Endodermal cell (in vitro differentiated cells): ENCODE measurements around the gene CCDC86. TPM values are rescaled to one million over a fixed set of nuclear protein-coding genes. Genes with fewer than 3 reads are reported as not detected.

Experiments
- DNase-seq: peaks from one replicate; pipeline ENCODE4 v3.0.0-alpha.2; 2017
- H3K27ac ChIP-seq: 2 replicates; pipeline ENCODE4 v1.5.1; 2013; ENCODE audit warnings: mild to moderate bottlenecking, low read depth, low read length, moderate library complexity
- H3K27me3 ChIP-seq: 2 replicates; pipeline ENCODE4 v1.6.1; 2013; ENCODE audit warnings: mild to moderate bottlenecking, low read length, moderate library complexity; ENCODE audit not compliant: insufficient read depth, control insufficient read depth, poor library complexity, severe bottlenecking
- H3K36me3 ChIP-seq: 2 replicates; pipeline ENCODE4 v1.7.0; 2013; ENCODE audit warnings: mild to moderate bottlenecking, low read length, moderate library complexity; ENCODE audit not compliant: control insufficient read depth, insufficient read depth
- H3K4me1 ChIP-seq: one replicate; pipeline ENCODE4 v1.7.0; 2013; ENCODE audit warnings: low read length; ENCODE audit not compliant: control insufficient read depth, insufficient read depth
- H3K4me3 ChIP-seq: 2 replicates; pipeline ENCODE4 v1.5.1; 2013; ENCODE audit warnings: mild to moderate bottlenecking, low read length, moderate library complexity
- H3K9ac ChIP-seq: 2 replicates; pipeline ENCODE4 v1.6.1; 2013; ENCODE audit warnings: mild to moderate bottlenecking, low read length, moderate library complexity; ENCODE audit not compliant: poor library complexity, severe bottlenecking; ENCODE audit errors: extremely low read depth
- H3K9me3 ChIP-seq: 2 replicates; pipeline ENCODE4 v1.6.1; 2013; ENCODE audit warnings: mild to moderate bottlenecking, low read length, moderate library complexity; ENCODE audit not compliant: control insufficient read depth
- H3K27ac Mint-ChIP-seq: 2 replicates; pipeline ENCODE4 v1.8.0; 2020; ENCODE audit warnings: mixed read lengths
- H3K27me3 Mint-ChIP-seq: 2 replicates; pipeline ENCODE4 v1.8.0; 2021; ENCODE audit warnings: mild to moderate bottlenecking, mixed read lengths; ENCODE audit not compliant: insufficient read depth
- H3K36me3 Mint-ChIP-seq: 2 replicates; pipeline ENCODE4 v1.8.0; 2020; ENCODE audit warnings: low read depth, mixed read lengths
- H3K4me1 Mint-ChIP-seq: 2 replicates; pipeline ENCODE4 v1.8.0; 2020; ENCODE audit warnings: mixed read lengths
- H3K4me3 Mint-ChIP-seq: 2 replicates; pipeline ENCODE4 v1.8.0; 2020; ENCODE audit warnings: mild to moderate bottlenecking, moderate library complexity, mixed read lengths
- H3K9me3 Mint-ChIP-seq: 2 replicates; pipeline ENCODE4 v1.8.0; 2020; ENCODE audit warnings: mild to moderate bottlenecking, mixed read lengths
- WGBS, 2 experiments: methylation state at CpG; one replicate each; pipeline versions ENCODE4 v1.1.5 to v1.1.7; 2013; ENCODE audit warnings: missing lambda C conversion rate in 2 of 2, mixed read lengths in 1 of 2; ENCODE audit not compliant: insufficient coverage in 1 of 2, insufficient read length in 1 of 2; 5-methylcytosine and 5-hydroxymethylcytosine counted together
- total RNA-seq, 2 donors: library from RNA; stranded (reverse); fragmentation: NEBNext Ultra II Directional in 1 of 2; extraction: Animal tissue kit (Norgen Biotek cat#: 25700) in 1 of 2; gene quantifications; 2 replicates in 1 of 2; 3 replicates in 1 of 2; pipeline ENCODE4 v1.2.1, GENCODE V29; 2021
- TF ChIP-seq, protein P1 (sequence below): fragments of 200-600 bp; sonication (generic); conservative IDR thresholded peaks from 2 replicates; pipeline ENCODE4 v1.5.0; 2021; ENCODE audit warnings: antibody characterized with exemption, mild to moderate bottlenecking

CCDC86 gene
- total RNA-seq, 2 donors from 2014 or later: 22.4 to 27.9 TPM

DNA sequence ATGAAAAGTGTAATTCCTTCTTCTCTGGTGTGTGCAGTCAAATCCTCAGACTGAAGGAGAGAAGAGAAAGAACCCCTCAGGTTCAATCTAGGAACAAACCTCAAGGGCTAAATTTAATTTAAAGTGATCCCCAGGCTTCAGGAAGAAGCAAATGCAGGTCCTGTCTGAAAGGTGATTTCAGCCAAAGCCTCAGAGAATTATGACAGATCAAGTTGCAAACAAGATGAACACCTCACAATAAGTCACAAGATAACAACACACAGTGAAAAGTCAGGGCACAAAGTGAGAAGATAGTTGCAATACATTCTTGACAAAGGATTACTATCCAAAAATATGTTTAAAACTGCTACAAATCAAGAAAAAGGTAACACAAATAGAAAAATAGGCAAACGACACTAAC is 37.2 kb downstream of the CCDC86 start:
- no peaks in the 10 kb centered on the region for H3K27me3 Mint-ChIP-seq
- 100% methylated on average over 1 of the region's 1 CpG; no CpG with 5 or more reads in 1 of the 2 experiments for WGBS, 2 experiments
- H3K27ac ChIP-seq: no peak overlapping the region

DNA sequence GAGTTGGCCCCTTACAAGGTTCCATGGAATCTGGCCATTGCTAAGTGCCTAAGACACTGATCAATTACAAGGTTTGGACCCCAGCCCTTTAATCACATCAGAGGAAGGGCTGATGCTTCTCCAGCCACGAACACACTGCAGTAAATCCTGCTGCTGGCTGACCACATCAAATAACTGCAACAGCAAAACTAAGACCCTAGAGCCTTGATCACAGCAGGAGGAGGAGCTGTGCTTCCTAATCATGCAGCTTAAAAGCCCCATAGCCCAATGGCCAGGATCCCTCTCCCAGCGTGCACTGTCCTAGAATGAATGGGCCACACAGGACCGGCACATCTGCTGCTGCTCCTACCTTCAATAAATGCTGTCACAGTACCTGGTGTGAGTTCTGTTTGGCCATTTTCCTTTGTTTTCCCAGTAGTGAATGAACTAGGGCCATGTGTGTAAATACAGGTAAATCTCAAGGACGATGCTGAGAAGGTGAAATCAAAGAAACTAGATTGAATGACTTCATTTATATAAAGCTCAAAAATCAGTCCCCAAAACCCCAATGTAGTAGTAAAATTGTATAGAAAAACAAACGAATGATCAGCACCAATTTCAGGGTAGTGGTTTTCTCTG is 38.2 kb downstream of the CCDC86 start:
- Histone ChIP-seq H3K27ac (no peak overlapping the region), H3K27me3 (no peaks in the 10 kb centered on the region), H3K9ac (no peak overlapping the region), H3K36me3 (peaks cover 18% of the 10 kb centered on the region), H3K9me3 (no peaks in the 10 kb centered on the region), H3K4me3 (no peak overlapping the region), H3K4me1 (no peaks in the 10 kb centered on the region)
- H3K9me3 Mint-ChIP-seq: no peaks in the 10 kb centered on the region
- no peak overlapping the region for H3K4me3 Mint-ChIP-seq
- no peak overlapping the region for H3K27ac Mint-ChIP-seq
- TF ChIP-seq, protein P1, sequence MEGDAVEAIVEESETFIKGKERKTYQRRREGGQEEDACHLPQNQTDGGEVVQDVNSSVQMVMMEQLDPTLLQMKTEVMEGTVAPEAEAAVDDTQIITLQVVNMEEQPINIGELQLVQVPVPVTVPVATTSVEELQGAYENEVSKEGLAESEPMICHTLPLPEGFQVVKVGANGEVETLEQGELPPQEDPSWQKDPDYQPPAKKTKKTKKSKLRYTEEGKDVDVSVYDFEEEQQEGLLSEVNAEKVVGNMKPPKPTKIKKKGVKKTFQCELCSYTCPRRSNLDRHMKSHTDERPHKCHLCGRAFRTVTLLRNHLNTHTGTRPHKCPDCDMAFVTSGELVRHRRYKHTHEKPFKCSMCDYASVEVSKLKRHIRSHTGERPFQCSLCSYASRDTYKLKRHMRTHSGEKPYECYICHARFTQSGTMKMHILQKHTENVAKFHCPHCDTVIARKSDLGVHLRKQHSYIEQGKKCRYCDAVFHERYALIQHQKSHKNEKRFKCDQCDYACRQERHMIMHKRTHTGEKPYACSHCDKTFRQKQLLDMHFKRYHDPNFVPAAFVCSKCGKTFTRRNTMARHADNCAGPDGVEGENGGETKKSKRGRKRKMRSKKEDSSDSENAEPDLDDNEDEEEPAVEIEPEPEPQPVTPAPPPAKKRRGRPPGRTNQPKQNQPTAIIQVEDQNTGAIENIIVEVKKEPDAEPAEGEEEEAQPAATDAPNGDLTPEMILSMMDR: no peak
- no peak for DNase-seq
- H3K4me1 Mint-ChIP-seq: no peaks in the 10 kb centered on the region
- H3K27me3 Mint-ChIP-seq: no peaks in the 10 kb centered on the region
- peaks cover 2% of the 10 kb centered on the region for H3K36me3 Mint-ChIP-seq
- 90 to 95% methylated on average over 2 to 5 of the region's 5 CpGs for WGBS, 2 experiments

More for the DNA sequence above, 37.2 kb downstream of the CCDC86 start:
- H3K4me1 Mint-ChIP-seq: no peaks in the 10 kb centered on the region
- Histone ChIP-seq H3K9ac (no peak overlapping the region), H3K4me3 (no peak overlapping the region), H3K36me3 (peaks cover 18% of the 10 kb centered on the region), H3K9me3 (no peaks in the 10 kb centered on the region), H3K27me3 (no peaks in the 10 kb centered on the region), H3K4me1 (no peaks in the 10 kb centered on the region)
- H3K9me3 Mint-ChIP-seq: no peaks in the 10 kb centered on the region
- no peak for DNase-seq
- H3K4me3 Mint-ChIP-seq: no peak overlapping the region
- TF ChIP-seq, protein P1: no peak
- no peak overlapping the region for H3K27ac Mint-ChIP-seq
- H3K36me3 Mint-ChIP-seq: no peaks in the 10 kb centered on the region

DNA sequence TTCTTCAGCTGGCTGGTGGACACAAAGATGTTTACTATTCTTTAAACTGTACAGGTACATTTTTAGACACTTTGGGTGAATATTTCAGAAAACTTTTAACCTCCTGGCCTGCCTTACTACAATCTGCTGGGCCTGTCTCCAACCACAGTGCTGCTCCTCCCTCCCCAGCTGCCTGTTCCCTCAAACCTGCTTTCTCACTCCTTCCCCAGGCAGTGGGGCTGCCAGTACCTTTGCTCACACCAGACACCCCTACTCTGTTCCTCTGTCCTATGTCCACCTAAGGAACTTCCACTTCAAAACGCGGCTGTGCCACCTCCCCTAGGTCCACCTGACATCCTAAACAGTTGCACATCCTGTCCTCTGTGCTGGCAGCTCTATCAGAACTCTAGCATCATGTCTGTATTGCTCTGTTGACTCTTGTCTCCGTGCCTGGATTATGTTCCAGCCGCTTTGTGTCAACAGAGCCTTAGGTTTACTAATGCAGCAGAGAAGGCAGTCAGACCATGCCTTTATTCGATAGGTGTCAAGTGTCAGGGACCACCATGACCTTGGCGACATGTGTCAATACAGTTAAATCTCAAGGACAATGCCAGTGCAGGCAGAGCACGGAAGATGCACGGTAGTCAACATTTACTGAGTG is 38.9 kb downstream of the CCDC86 start:
- H3K27me3 ChIP-seq: no peaks in the 10 kb centered on the region
- Mint-ChIP-seq H3K27ac (peak overlapping the region; percentile 11), H3K4me1 (no peaks in the 10 kb centered on the region), H3K4me3 (no peak overlapping the region), H3K9me3 (no peaks in the 10 kb centered on the region), H3K36me3 (peaks cover 5% of the 10 kb centered on the region), H3K27me3 (no peaks in the 10 kb centered on the region)
- 90 to 92% methylated on average over 6 to 8 of the region's 8 CpGs for WGBS, 2 experiments
- no peaks in the 10 kb centered on the region for H3K9me3 ChIP-seq
- no peak overlapping the region for H3K4me3 ChIP-seq
- no peaks in the 10 kb centered on the region for H3K4me1 ChIP-seq
- peaks cover 18% of the 10 kb centered on the region for H3K36me3 ChIP-seq
- no peak for DNase-seq
- TF ChIP-seq, protein P1: no peak
- no peak overlapping the region for H3K27ac ChIP-seq
- H3K9ac ChIP-seq: no peak overlapping the region
